Kidney capillary endothelial cell (primary cell): Measurements from ENCODE around the gene GNGT2.

ENCODE experiments used
- DNase-seq: peaks from one replicate; pipeline ENCODE4 v3.0.0-alpha.2; 2018; ENCODE audit warnings: low spot score

Gene GNGT2

DNA sequence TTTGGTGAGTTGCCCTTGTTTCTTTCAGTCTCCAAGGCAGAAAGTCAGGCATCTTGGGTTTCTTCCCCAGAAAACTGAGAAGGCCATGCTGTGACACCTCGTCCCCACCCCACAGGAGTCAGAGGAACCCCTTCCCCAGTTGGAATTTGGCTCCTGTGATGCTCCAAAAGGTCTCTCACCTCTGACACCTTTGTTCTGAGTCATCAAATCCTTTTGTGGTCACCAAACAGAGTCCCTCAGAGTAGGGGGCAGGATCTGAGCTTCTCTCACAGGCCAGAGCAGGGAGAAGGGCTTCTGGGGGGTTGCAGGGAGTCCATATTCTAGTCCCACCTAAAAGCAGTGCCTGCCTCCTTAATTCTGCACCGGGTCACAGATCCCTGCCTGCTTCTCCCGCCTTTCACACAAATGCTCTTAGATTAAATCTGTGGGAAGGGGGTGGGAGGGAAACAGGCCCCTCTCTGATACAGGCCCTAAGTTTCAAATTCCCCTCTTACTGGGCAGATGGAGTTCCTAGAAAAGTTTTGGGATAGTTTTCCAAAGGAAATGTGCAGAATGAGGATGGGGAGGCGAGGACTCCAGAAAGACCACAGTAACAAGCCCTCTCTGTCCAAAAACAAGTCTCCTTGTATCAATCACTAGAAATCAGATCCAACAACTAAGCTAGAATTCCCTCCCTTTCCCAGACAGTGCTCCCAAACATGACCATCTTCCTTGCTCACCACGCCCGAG is 18.9 kb upstream of the GNGT2 start:
- DNase-seq: no peak

- DNase-seq: peak; percentile 63
Observed at GRCh38 chr17:49227436-49228261, 17.3 kb upstream of the GNGT2 start.

DNA sequence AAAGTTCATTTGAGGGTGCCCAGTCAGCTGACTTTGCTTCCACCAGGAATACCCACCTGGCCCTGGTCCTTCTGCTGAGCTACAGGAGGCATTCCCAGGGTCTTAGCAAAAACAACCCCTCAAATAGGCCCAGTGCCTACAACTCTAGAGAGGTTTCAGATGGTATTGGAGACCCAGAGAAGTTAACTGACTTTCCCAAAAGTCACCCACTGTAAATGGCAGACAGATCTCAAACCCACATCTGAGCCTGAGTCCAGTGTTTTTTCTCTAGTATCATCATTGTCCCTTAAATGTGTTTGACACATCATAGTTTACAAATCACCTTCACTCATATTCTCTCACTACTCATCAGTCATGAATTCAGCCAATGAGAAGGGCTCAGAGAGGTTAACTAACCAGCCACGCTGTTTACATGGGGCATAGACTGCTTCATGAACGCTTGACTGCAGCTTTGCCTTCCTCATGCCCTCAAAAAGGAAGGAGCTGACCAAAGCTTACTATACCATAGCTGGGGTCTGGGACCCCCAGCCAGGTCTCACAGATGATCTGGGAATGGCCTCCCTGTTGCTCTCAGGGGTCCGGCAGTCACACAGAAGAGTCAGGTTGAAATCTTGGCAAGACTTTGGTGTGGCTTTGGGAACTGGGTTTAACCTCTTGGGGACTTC is 16.5 kb upstream of the GNGT2 start:
- no peak for DNase-seq

DNA sequence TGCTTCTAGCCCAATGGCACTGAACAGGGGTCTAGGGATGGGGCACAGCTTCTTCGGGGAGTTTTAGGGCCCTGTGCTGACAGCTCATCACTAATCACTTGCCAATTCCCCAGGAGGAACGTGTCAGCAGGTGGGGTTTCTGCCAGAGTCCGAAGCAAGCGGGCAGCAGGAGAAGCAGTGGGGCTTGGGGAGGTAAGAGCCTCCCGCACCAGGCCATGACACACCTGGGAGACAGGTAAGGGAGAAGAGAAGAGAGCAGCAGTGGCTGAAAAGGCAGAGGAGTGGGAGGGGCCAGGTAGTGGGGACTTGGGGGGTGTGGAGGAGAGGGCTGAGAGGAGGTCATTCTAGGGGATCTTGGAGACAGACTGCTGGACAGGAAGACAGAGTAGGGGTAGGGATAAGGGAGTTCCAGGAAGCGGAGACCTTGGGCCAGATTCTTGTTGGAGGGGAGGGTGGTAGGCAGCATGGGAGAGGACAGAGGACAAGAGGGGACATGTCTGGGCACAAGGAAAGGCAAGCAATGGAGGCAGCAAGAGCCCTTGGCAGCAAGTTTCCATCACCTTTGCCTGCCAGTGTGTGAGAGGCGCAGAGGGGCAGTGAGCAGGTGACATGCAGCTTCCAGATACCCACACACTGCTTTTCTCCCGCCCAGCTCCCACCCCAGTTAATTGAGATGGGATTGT is 15.3 kb upstream of the GNGT2 start:
- DNase-seq: no peak

GRCh38 chr17:49224997-49225337 is 14.6 kb upstream of the GNGT2 start:
- DNase-seq: no peak

DNA sequence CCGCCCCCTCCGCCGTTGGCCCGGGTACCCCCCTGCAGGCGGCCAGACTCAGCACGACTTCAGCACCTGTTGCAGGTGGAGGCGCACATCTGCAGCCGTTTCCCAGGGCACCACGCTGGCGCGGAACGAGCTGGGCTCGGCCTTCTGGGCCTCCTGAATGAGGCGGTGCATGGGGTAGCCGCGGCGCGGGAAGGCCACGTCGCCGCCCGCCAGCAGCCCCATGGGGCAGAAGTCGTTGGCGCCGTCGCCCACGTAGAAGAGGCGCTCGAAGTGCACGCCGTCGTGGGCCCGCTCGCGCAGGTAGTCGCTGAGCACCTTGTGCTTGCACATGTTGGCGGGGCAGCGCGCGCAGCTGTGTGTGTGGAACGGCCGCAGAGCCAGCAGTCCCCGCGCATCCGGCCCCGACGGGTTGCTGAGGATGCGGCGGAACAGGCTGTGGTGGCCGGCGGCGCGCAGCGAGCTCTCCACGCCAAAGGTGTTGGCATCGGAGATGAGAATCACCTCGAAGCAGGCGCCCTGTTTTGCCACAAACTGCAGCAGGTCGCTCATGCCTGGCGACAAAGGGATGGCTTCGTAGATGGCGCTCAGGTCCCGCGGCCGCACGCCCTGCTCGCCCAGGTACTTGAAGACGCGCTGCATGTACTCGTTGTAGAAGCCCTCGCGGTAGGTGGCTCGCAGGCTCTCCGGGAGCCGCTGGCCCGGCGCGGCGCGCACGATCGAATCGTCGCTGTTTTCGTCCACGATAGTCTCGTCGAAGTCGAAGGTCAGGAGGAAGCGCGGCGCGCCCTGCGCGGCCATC is 14.0 kb upstream of the GNGT2 start:
- DNase-seq: no peak

DNA sequence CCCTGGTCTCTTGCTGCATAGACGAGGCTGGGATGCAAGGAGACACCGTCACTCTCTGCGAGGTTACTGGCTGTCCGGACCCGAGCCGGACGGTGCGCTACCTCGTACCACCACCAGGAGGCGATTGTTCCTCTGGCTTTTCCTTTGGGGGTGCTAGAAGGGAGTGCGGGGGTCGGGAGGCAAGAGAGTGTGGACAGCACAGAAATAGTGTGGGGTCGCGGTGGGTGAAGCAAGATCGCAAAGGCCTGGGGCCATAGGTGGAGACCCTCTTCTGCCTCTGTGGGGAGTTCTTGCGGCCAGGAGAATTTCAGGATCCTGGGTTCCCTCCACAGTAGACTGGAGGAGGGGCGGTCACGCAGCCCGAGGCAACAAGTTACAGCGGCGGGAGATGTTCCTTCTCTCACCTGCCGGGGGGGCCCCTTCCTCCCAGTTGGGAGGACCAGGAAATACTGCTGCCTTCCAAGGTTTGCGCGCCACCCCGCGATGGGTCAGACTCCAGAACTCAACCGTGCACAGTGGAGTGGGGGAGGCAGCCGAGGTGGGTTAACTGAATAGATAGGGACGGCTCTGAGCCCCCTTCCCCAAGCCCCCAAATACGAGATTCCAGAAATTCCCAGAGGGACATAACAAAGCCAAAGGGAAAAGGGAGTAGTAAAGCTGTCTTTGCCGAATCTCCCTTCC is 13.3 kb upstream of the GNGT2 start:
- DNase-seq: no peak

DNA sequence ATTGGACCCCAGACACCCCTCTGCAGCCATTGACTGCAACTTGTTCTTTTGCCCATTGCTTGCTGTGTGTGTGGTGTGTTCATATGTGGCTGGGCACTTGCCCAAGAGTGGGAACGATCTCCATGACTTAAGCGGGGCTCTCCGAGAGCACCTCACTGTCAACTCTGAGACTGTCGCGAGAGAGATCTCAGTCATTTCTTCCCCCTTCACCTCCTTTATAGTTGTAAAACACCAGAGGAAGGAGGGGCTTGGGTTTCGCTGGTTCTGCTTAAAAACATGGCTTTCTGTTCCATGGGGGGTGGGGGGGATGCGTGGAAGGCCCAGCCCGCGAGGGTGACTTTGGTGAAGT is 12.8 kb upstream of the GNGT2 start:
- no peak for DNase-seq

DNA sequence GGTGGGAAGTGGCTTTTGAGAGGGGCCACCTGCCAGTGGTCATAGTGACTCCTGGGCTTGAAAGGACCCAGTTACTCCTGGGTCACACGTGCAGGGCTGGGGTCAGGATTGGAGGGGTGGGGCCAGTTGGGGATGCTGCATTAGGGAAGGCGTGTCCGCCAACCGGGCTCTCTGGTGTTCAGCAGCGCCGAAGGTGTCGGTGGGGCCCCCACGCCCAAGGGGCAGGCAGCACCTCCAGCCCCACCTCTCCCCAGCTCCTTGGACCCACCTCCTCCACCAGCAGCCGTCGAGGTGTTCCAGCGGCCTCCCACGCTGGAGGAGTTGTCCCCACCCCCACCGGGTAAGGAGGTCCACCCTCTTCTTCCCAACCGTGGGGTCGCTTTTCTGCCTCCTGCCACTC is 9.6 kb upstream of the GNGT2 start:
- DNase-seq: no peak

DNA sequence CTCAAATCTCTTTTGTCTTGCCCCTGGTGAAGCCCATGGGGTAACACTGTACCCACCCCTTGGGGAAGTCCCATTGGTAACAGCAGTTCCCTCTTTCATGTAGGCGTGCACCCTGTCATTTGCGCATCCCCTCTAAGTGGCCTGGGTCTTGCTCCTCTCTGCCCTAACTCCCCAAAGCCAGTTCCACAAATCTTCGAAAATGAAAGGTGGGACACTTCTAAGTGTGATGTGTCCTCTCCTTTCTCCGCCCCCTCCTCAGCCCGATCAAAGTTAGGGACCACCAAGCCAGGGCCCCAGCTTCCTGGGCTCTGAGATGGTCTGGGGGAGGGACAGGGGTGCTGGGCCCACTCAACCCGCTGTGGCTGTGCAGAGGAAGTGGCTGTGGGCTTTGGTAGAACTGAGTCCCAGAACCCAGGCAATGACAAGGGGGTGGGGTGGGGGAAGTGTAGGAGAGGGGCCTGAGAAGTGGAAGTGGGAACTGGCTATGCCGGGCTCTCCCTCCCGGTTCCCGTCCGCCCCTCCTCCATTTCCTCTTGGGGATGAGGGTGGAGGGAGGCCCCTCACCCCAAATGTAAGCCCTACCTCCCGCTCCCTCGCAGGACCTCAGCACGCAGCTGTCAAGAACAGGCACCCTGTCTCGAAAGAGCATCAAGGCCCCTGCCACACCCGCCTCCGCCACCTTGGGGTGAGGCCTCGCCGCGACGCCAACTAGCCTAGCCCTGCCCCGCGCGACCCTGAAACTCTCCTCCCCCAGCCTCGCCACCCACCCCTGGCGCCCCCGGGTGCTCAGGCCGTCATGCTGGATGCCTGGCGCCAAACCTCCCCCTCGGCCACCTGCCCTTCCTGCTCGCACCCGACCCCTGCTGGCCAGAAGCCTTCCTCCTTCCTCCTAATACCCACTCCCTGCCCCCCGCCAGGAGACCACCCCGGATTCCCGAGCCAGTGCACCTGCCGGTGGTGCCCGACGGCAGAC is 8.9 kb upstream of the GNGT2 start:
- no peak for DNase-seq

DNA sequence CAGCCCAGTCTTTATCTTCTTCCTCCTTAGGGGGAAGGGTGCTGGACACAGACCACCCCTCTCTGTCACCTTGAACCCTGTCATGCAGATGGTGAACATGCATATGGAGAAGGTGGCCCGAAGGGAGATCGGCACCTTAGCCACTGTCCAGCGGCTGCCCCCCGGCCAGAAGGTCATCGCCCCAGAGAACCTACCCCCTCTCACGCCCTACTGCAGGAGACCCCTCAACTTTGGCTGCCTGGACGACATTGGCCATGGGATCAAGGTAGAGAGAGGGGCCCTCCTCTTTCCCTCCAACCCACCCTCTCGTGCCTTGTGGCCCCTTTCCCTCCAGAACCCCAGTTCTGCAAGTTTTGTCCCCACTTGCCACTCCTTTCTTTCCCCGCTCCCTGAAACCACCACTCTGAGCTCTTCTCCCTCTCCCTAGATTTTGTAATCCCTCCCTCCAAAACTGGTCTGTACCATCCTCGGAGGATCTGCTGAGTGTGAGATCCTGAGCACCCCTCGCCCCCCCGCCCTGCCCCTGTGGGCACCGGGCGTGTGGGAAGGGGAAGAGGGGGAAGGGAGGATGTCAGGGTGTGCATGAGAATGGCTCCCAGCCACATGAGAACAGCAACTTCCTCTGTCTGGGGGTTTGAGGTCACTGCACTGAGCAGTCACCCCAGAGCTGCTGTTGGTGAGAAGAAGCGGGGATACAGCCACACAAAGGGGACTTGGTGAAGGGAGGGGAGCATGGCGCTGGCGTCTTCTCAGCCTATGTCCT is 7.5 kb upstream of the GNGT2 start:
- no peak for DNase-seq

GRCh38 chr17:49216953-49217650 is 6.7 kb upstream of the GNGT2 start:
- DNase-seq: no peak

- no peak for DNase-seq
Observed at GRCh38 chr17:49216482-49216881, 6.1 kb upstream of the GNGT2 start.

DNA sequence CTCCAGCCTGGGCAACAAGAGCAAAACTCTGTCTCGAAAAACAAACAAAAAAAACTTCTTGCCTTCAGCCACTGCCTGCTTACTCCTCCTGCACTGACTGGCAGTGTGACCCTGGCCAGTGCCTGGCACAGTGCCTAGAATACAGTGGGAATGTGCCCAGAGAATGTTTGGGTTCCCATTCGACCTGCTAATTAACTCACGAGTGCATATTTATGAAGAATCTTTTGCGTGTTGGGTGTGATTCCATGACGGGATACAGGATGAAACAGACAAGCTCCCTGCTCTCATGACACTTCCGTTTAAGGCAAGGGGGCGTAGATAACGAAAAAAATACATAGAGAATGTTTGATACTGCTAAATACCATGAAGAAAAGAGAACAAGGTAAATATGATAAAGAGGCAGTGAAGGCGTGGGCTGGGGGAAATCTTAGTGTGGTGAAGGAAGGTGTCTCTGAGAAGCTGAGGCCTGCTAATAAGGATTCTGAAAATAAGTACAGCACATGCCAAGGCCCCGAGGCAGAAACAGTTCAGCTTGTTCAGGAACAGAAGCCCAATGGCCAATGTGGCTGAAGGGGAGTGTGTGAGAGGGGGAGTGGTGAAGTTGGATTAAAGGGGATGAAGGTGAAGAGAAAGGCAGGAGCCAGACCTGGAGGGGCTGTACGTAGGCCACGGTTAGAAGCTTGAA is 4.4 kb upstream of the GNGT2 start:
- DNase-seq: no peak

- DNase-seq: no peak
Observed at GRCh38 chr17:49213847-49214246, 3.5 kb upstream of the GNGT2 start.

DNA sequence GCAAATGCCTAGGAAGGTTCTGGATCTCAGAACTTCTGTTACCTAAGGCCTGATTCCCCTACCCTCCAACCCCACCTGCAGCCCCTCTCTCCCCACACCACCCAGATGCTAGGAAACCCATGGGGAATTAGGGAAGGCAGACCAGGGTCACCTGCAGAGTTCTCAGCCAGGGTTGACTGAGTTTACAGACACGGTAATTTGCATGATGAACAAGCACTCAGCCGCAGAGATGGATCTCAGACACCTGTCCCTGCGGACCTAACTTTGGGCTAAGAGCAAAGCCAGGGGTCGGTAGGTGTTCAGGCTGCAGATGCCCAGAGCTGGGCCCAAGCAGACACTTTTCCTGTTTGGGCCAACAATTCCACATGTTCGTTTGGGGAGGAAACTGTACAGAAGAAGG is 3.0 kb upstream of the GNGT2 start:
- no peak for DNase-seq

- DNase-seq: no peak
Observed at GRCh38 chr17:49209061-49209571, 1.3 kb downstream of the GNGT2 start.

DNA sequence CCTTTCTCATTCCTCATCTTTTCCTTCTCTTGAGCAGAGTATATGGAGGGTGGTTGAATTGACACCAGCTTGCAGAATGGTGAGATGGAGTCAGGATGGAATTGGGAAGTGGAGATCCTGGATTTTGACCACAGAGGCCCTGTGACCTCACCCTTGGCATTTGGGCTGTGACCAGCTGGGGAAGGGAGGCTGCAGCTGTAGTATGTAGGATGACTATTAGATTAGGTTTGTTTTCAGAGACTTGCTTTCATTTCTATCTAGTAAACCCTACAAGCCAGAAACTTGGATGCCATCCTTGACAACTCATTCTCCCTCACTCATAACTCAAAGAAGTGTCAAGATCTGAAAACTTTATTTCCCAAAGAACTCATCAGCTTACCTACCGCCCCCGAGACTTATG is 5.9 kb downstream of the GNGT2 start:
- DNase-seq: no peak
